ENCODE measurements around the gene CRCP. TPM values are rescaled to one million over a fixed set of nuclear protein-coding genes. Genes with fewer than 3 reads are reported as not detected.

CRCP gene
- total RNA-seq, 2 experiments from 2014 or later, result 29.0 to 31.3 TPM

- DNase-seq, result no peak
- no peaks in the 10 kb centered on the region for H3K4me1 Mint-ChIP-seq (ENCODE audit: low read depth)
- ChIA-PET POLR2A (no interaction called here), CTCF (no interaction called here)
- no peaks in the 10 kb centered on the region for H3K27me3 Mint-ChIP-seq (ENCODE audit: low read depth)
- no peak overlapping the region for H3K27ac Mint-ChIP-seq
- ATAC-seq, result no peak
- H3K4me3 Mint-ChIP-seq, result no peak overlapping the region
- H3K9me3 Mint-ChIP-seq (ENCODE audit: insufficient read depth), result no peaks in the 10 kb centered on the region
- H3K36me3 Mint-ChIP-seq (ENCODE audit: low read depth), result no peaks in the 10 kb centered on the region
These were observed 69.1 kb downstream of the CRCP start for GRCh38 chr7:66183700-66184099.

GRCh38 chr7:66185680-66186187 lies 71.1 kb downstream of the CRCP start:
- H3K4me1 Mint-ChIP-seq (ENCODE audit: low read depth), result no peaks in the 10 kb centered on the region

GRCh38 chr7:66186991-66187390 lies 72.3 kb downstream of the CRCP start:
- no peak for ATAC-seq

More at GRCh38 chr7:66185680-66186187, 71.1 kb downstream of the CRCP start:
- Mint-ChIP-seq H3K27me3 (ENCODE audit: low read depth) (no peaks in the 10 kb centered on the region), H3K9me3 (ENCODE audit: insufficient read depth) (no peaks in the 10 kb centered on the region), H3K4me3 (no peak overlapping the region), H3K27ac (no peak overlapping the region), H3K36me3 (ENCODE audit: low read depth) (no peaks in the 10 kb centered on the region)
- no peak for ATAC-seq
- ChIA-PET CTCF (no interaction called here), POLR2A (interaction anchor here (0.6 kb wide), 1 partner anchor 11 kb away, joined by 5 read pairs; no protein-coding TSS in a partner anchor)
- no peak for DNase-seq

GRCh38 chr7:66187905-66188304 lies 73.3 kb downstream of the CRCP start:
- Mint-ChIP-seq H3K27me3 (ENCODE audit: low read depth) (no peaks in the 10 kb centered on the region), H3K36me3 (ENCODE audit: low read depth) (no peaks in the 10 kb centered on the region), H3K9me3 (ENCODE audit: insufficient read depth) (no peaks in the 10 kb centered on the region), H3K4me3 (no peak overlapping the region), H3K27ac (no peak overlapping the region), H3K4me1 (ENCODE audit: low read depth) (no peaks in the 10 kb centered on the region)
- CTCF ChIA-PET, result no interaction called here
- no peak for DNase-seq
- POLR2A ChIA-PET, result no interaction called here
- ATAC-seq, result no peak

More at GRCh38 chr7:66186991-66187390, 72.3 kb downstream of the CRCP start:
- Mint-ChIP-seq H3K9me3 (ENCODE audit: insufficient read depth) (no peaks in the 10 kb centered on the region), H3K36me3 (ENCODE audit: low read depth) (no peaks in the 10 kb centered on the region), H3K4me3 (no peak overlapping the region), H3K27ac (no peak overlapping the region), H3K4me1 (ENCODE audit: low read depth) (no peaks in the 10 kb centered on the region), H3K27me3 (ENCODE audit: low read depth) (no peaks in the 10 kb centered on the region)
- CTCF ChIA-PET, result no interaction called here
- DNase-seq, result no peak
- POLR2A ChIA-PET, result no interaction called here

DNA sequence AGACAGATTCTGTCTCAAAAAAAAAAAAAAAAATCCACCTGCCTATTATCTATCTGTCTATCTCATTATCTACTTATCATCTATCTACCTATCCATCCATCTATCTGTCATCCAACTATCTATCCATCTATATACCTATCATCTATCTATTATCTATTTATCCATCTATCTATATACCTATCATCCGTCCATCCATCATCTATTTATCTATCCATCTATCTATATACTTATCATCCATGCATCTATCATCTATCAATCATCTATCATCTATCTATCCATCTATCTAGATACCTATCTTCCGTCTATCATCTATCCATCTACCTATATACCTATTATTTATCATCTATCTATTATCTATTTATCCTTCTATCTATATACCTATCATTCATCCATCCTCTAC lies 74.0 kb downstream of the CRCP start:
- Mint-ChIP-seq H3K36me3 (ENCODE audit: low read depth) (no peaks in the 10 kb centered on the region), H3K4me3 (no peak overlapping the region), H3K27me3 (ENCODE audit: low read depth) (no peaks in the 10 kb centered on the region), H3K27ac (no peak overlapping the region), H3K9me3 (ENCODE audit: insufficient read depth) (no peaks in the 10 kb centered on the region), H3K4me1 (ENCODE audit: low read depth) (no peaks in the 10 kb centered on the region)
- CTCF ChIA-PET, result no interaction called here
- no peak for ATAC-seq
- no peak for DNase-seq
- POLR2A ChIA-PET, result no interaction called here

DNA sequence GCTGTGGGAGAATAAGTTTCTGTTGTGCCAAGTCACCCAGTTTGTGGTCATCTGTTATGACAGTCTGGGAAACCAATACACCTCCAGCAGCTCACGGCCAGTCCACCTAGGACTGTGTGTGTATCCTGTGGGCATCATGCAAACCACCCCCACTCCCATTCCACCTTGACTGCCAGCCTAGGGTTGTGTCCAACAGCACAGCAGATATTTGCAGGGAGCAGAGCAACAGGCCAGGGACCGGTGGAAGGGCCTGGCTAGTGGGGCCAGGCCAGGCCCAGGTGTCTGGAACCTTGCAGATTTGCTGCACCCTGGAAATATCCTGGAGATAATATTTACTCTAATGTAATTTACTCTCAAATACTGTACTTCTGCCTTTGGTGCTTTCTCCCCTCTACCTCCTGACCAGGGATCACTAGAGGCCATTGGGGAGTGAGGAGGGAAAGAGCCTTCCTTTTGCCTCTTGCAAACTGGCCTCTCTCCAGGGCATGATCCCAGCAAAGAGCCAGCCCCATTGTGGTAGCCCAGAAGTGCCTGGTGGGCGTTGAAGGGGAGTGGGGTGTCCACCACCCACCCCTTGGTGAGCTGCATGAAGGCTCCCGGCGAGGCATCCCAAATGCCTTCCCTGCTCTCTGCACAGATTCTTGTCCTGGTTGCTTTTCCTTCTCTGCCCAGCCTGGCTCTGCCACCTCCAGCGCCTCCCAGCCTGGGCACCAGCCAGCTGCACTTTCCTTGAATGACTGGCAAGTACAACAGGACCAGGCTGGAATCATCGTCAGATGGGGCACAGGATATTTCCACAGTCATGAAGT lies 75.3 kb downstream of the CRCP start:
- Mint-ChIP-seq H3K4me1 (ENCODE audit: low read depth) (no peaks in the 10 kb centered on the region), H3K36me3 (ENCODE audit: low read depth) (no peaks in the 10 kb centered on the region), H3K27me3 (ENCODE audit: low read depth) (no peaks in the 10 kb centered on the region), H3K27ac (no peak overlapping the region), H3K4me3 (no peak overlapping the region), H3K9me3 (ENCODE audit: insufficient read depth) (no peaks in the 10 kb centered on the region)
- CTCF ChIA-PET, result no interaction called here
- DNase-seq, result no peak
- POLR2A ChIA-PET, result no interaction called here
- no peak for ATAC-seq

DNA sequence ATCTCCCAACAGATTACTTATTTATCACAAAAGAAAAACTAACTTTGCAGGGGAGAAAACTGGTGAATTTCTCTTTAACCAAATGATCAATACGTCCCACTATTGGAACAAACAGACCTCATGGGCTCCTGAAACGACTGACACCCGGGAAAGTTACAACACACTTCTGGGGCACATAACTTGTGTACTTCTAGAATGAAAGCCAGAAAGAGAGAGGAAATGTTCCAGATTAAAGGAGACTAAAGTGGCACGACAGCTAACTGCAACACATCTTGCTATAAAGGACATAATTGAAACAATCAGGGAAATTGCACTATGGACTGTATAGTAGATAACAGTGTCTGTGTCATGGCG lies 75.8 kb downstream of the CRCP start:
- ATAC-seq, result no peak
- no peak for DNase-seq
- Mint-ChIP-seq H3K27ac (no peak overlapping the region), H3K4me3 (no peak overlapping the region), H3K36me3 (ENCODE audit: low read depth) (no peaks in the 10 kb centered on the region), H3K4me1 (ENCODE audit: low read depth) (no peaks in the 10 kb centered on the region), H3K27me3 (ENCODE audit: low read depth) (no peaks in the 10 kb centered on the region), H3K9me3 (ENCODE audit: insufficient read depth) (no peaks in the 10 kb centered on the region)
- ChIA-PET CTCF (no interaction called here), POLR2A (no interaction called here)

DNA sequence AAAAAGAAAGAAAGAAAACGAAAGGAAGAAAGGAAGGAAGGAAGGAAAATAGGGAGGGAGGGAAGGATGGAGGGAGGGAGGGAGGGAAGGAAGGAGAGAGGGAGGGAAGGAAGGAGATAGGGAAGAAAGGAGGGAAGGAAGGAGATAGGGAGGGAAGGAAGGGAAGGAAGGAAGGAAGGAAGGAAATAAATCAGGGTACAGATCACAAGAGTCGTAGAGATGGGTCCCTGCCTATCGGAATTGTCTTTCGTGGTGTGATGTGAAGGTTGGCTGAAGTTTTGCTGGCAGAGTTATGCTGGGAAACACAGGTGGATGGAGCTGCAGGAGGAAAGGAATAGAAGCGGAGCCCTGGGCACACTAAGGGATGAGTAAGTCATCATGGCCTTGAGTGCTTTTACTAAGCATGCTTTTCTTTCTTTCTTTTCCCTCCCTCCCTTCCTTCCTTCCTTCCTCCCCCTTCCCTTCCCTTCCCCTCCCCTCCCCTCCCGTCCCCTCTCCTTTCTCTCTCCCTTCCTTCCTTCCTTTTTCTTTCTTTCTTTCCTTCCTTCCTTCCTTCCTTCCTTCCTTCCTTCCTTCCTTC lies 78.6 kb downstream of the CRCP start:
- Mint-ChIP-seq H3K9me3 (ENCODE audit: insufficient read depth) (no peaks in the 10 kb centered on the region), H3K27ac (no peak overlapping the region), H3K4me1 (ENCODE audit: low read depth) (no peaks in the 10 kb centered on the region), H3K36me3 (ENCODE audit: low read depth) (no peaks in the 10 kb centered on the region), H3K27me3 (ENCODE audit: low read depth) (no peaks in the 10 kb centered on the region), H3K4me3 (no peak overlapping the region)
- no peak for ATAC-seq
- POLR2A ChIA-PET, result no interaction called here
- CTCF ChIA-PET, result no interaction called here
- no peak for DNase-seq

DNA sequence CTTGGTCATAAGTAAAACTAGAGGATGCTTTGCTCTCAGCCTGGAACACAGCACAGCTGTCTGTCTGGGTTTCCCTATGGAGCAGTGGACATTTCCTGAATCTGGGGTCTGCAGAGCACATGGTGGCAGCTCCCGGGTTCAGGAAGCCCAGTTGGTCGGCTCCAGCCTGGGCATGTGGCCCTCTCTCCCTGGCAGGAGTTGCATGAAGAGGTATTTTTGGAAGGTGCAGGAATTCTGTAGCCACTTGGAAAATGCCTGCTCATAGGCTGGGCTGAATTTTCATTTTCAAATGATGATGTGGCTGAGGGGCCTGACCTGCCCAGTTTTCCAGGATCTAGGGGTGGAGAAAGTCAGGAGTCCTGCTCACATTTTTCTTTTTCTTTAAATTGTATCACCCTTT lies 83.8 kb downstream of the CRCP start:
- Mint-ChIP-seq H3K36me3 (ENCODE audit: low read depth) (no peaks in the 10 kb centered on the region), H3K4me3 (no peak overlapping the region), H3K27ac (no peak overlapping the region), H3K4me1 (ENCODE audit: low read depth) (peaks cover 6% of the 10 kb centered on the region), H3K27me3 (ENCODE audit: low read depth) (peaks cover 7% of the 10 kb centered on the region), H3K9me3 (ENCODE audit: insufficient read depth) (no peaks in the 10 kb centered on the region)
- DNase-seq (no peak), ATAC-seq (no peak)
- POLR2A ChIA-PET, result no interaction called here
- CTCF ChIA-PET, result no interaction called here

GRCh38 chr7:66198956-66199355 lies 84.3 kb downstream of the CRCP start:
- ATAC-seq, result no peak
- Mint-ChIP-seq H3K9me3 (ENCODE audit: insufficient read depth) (no peaks in the 10 kb centered on the region), H3K27me3 (ENCODE audit: low read depth) (peaks cover 9% of the 10 kb centered on the region), H3K4me1 (ENCODE audit: low read depth) (peaks cover 6% of the 10 kb centered on the region), H3K4me3 (no peak overlapping the region), H3K36me3 (ENCODE audit: low read depth) (no peaks in the 10 kb centered on the region), H3K27ac (no peak overlapping the region)
- ChIA-PET CTCF (no interaction called here), POLR2A (no interaction called here)
- no peak for DNase-seq

DNA sequence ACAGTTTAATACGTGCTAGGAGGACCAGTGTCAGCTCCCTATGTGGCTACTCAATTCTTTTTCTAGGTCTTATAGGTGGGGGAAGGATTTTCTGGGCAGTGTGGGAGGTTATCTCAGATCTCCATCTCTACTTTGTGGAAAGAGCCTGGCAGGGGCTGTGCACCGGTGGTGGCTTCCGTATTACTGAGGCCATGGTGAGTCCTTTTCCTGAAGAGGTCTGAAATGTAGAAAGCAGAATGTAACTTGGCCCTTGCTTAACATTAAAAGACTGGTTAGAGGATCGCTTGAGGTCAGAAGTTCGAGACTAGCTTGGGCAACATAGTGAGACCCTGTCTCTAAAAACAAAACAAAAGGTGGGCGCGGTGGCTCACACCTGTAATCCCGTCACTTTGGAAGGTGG lies 87.8 kb downstream of the CRCP start:
- Mint-ChIP-seq H3K4me3 (no peak overlapping the region), H3K9me3 (ENCODE audit: insufficient read depth) (no peaks in the 10 kb centered on the region), H3K27ac (no peak overlapping the region), H3K27me3 (ENCODE audit: low read depth) (peaks cover 22% of the 10 kb centered on the region), H3K4me1 (ENCODE audit: low read depth) (peaks cover 25% of the 10 kb centered on the region), H3K36me3 (ENCODE audit: low read depth) (no peaks in the 10 kb centered on the region)
- DNase-seq (no peak), ATAC-seq (no peak)
- CTCF ChIA-PET, result interaction anchor here (0.6 kb wide), 1 partner anchor 960 kb away, joined by 3 read pairs; no protein-coding TSS in a partner anchor
- POLR2A ChIA-PET, result no interaction called here

All from activated CD8-positive, alpha-beta T cell treated with anti-CD3 and anti-CD28 coated beads, Interleukin-2, amount 10 ng/mL, durations not matched to agents 7 days and 5 days (primary cell).